Neutrophil (primary cell): Measurements from ENCODE around the gene PHEX.

Experiments used
- H3K27ac ChIP-seq: fragments of 200-600 bp; sonication (generic); 2 replicates; pipeline ENCODE4 v1.5.1; 2016; ENCODE audit warnings: mild to moderate bottlenecking, moderate library complexity
- H3K27me3 ChIP-seq: fragments of 200-600 bp; sonication (generic); 2 replicates; pipeline ENCODE4 v1.6.0; 2016; ENCODE audit warnings: mild to moderate bottlenecking
- H3K36me3 ChIP-seq: fragments of 200-600 bp; sonication (generic); 2 replicates; pipeline ENCODE4 v1.5.1; 2017
- H3K4me1 ChIP-seq, 2 experiments: fragments of 200-600 bp in 1 of 2; sonication (generic) in 1 of 2; 1 replicate in 1 of 2; 2 replicates in 1 of 2; pipeline versions ENCODE4 v1.5.1 to v1.6.1; 2013 to 2016; ENCODE audit warnings: low read depth in 1 of 2, low read length in 1 of 2, mild to moderate bottlenecking in 1 of 2, moderate library complexity in 1 of 2; ENCODE audit not compliant: control insufficient read depth in 1 of 2, insufficient read depth in 1 of 2
- H3K4me3 ChIP-seq, 2 experiments: fragments of 200-600 bp in 1 of 2; sonication (generic) in 1 of 2; 1 replicate in 1 of 2; 2 replicates in 1 of 2; pipeline ENCODE4 v1.5.1; 2013 to 2016; ENCODE audit warnings: low read depth in 1 of 2, low read length in 1 of 2, mild to moderate bottlenecking in 1 of 2, moderate library complexity in 1 of 2
- H3K9me3 ChIP-seq: fragments of 200-600 bp; sonication (generic); 2 replicates; pipeline ENCODE4 v1.5.1; 2016
- TF ChIP-seq, protein P1 (sequence below): fragments of 200-600 bp; sonication (generic); IDR thresholded peaks from 2 replicates; pipeline ENCODE4 v1.5.1; 2016; ENCODE audit warnings: antibody characterized with exemption

Gene PHEX

DNA sequence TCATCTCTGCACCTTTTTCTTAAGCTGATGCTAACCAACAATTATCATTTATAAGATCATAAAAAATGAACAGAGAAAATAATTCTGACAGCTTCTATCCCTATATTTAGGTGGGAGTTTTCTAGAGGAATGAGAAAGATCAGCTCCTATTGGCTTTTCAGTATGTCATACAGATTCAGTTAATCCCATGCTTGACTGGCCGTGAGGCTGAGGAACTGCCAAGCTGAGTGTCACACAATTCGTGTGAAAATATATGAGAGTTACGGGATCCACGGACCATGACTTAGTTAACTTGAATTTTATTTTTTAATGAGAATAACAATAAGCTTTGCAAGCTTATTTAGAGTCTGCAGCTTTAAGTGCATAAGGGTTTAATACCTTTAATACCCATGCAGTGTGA lies 37.5 kb downstream of the PHEX start:
- TF ChIP-seq, protein P1, sequence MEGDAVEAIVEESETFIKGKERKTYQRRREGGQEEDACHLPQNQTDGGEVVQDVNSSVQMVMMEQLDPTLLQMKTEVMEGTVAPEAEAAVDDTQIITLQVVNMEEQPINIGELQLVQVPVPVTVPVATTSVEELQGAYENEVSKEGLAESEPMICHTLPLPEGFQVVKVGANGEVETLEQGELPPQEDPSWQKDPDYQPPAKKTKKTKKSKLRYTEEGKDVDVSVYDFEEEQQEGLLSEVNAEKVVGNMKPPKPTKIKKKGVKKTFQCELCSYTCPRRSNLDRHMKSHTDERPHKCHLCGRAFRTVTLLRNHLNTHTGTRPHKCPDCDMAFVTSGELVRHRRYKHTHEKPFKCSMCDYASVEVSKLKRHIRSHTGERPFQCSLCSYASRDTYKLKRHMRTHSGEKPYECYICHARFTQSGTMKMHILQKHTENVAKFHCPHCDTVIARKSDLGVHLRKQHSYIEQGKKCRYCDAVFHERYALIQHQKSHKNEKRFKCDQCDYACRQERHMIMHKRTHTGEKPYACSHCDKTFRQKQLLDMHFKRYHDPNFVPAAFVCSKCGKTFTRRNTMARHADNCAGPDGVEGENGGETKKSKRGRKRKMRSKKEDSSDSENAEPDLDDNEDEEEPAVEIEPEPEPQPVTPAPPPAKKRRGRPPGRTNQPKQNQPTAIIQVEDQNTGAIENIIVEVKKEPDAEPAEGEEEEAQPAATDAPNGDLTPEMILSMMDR, result no peak
- no peaks in the 10 kb centered on the region for H3K36me3 ChIP-seq
- H3K4me1 ChIP-seq, result no peaks in the 10 kb centered on the region
- no peak overlapping the region for H3K27ac ChIP-seq
- H3K9me3 ChIP-seq, result no peaks in the 10 kb centered on the region
- H3K27me3 ChIP-seq, result no peaks in the 10 kb centered on the region
- H3K4me3 ChIP-seq, result no peak overlapping the region

DNA sequence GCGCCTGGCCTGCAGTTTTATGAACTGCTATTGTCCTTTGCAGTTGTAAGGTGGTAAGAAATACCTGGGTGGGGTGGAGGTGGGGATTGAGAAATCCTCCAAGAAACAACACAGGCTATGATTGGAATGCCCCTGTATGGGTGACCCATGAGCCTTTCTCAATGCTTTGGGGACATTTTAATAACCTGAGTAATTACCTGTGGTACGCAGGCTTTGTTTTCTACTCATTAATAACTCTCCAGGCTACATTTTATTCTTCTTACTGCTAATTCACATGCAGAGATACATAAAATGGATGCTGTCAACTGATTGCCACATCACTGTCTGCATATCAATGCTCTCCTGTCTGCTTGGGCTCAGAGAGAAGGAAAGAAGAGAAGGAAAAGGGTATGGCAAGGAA lies 41.8 kb downstream of the PHEX start:
- no peaks in the 10 kb centered on the region for H3K9me3 ChIP-seq

DNA sequence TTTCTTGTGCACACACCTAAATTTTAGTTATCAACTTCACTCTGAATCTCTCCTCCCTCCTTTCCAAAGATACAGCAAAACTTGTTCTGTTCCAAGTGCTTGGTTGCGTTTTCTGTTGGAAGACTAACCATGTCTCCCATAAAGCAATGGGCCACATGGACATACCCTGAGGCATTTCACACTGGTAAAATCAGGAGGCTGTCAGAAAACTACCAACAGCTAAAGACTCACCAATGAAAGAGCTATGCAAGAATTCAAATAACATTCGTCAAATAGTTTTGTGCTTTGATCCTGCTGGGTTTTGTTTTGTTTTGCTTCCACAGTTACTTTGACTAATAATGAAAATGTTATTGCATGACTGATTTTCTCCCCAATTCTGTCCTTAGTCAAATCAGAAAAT lies 46.0 kb downstream of the PHEX start:
- no peaks in the 10 kb centered on the region for H3K36me3 ChIP-seq
- no peak overlapping the region for H3K27ac ChIP-seq
- H3K4me1 ChIP-seq, result no peaks in the 10 kb centered on the region
- no peak overlapping the region for H3K4me3 ChIP-seq
- no peaks in the 10 kb centered on the region for H3K9me3 ChIP-seq
- TF ChIP-seq, protein P1, result no peak
- H3K27me3 ChIP-seq, result no peaks in the 10 kb centered on the region

More for the DNA sequence above, 41.8 kb downstream of the PHEX start:
- no peak overlapping the region for H3K27ac ChIP-seq
- TF ChIP-seq, protein P1, result no peak
- H3K36me3 ChIP-seq, result no peaks in the 10 kb centered on the region
- no peaks in the 10 kb centered on the region for H3K27me3 ChIP-seq
- H3K4me3 ChIP-seq, result no peak overlapping the region
- H3K4me1 ChIP-seq, result no peaks in the 10 kb centered on the region

DNA sequence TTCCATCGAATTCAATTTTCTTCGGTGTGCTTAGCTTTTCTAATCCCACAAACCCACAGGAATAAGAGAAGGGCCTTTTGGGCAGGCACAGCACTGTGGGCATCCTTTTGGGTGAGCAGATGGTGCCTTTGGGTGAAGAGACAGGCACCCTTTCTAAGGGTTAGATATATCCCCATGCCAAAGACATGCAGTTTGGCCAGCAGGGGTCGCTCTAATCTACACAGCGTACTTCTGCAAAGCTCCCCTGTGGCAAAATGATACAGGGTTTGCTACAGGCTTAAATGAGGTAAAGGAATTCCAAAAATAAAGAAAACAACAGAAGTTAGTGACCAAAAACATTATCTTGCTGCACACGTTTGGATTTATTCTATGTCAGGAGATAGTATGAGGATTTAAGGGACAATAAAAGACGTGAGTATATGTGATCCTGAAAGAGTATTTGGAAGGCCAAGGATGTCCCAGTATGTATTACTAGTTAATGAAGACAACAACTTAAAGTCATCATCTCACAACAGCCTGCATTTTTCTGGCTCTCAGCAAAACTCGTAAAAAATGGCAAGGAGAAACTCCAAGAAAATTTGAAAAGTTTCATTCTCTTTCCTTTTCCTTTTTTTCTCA lies 49.5 kb downstream of the PHEX start:
- no peak overlapping the region for H3K4me3 ChIP-seq
- H3K36me3 ChIP-seq, result no peaks in the 10 kb centered on the region
- TF ChIP-seq, protein P1, result peak; percentile 51
- H3K9me3 ChIP-seq, result no peaks in the 10 kb centered on the region
- H3K27me3 ChIP-seq, result no peaks in the 10 kb centered on the region
- H3K4me1 ChIP-seq, result no peaks in the 10 kb centered on the region
- no peak overlapping the region for H3K27ac ChIP-seq

DNA sequence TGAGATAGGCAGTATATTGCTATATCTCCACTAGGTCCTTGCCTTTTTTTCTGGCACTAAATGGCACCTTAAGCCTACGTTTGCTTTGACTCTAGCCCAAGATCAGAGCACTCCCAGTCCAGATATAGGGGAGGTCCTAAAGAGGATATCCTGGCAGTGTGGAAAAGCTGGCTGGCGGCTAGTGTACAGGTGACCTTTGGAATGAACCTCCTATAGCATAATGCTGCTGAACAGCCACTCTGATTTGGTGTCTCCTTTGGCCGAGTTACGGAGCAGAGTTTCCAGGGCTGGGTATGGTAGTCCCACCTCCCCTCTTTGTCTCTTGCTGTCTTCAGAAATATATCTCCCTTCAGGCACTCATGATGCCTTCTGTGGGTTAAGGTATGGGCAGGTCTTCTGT lies 53.9 kb downstream of the PHEX start:
- H3K4me1 ChIP-seq, result no peaks in the 10 kb centered on the region
- TF ChIP-seq, protein P1, result no peak
- H3K27ac ChIP-seq, result no peak overlapping the region
- no peaks in the 10 kb centered on the region for H3K27me3 ChIP-seq
- no peak overlapping the region for H3K4me3 ChIP-seq
- H3K9me3 ChIP-seq, result no peaks in the 10 kb centered on the region
- no peaks in the 10 kb centered on the region for H3K36me3 ChIP-seq
